OCI-LY7 (cell line): ENCODE measurements around the gene LCP2.

Experiments
- CTCF ChIP-seq: fragments of 200-600 bp; sonication (generic); conservative IDR thresholded peaks from 2 replicates; pipeline ENCODE4 v1.5.1; 2014; ENCODE audit warnings: mild to moderate bottlenecking, antibody characterized with exemption, low read length, moderate library complexity, mixed read lengths
- EZH2phosphoT487 ChIP-seq: fragments of 200-600 bp; sonication (generic); IDR thresholded peaks from 2 replicates; pipeline ENCODE4 v1.6.1; 2018; ENCODE audit warnings: low read depth, borderline replicate concordance, mild to moderate bottlenecking, mixed run types, antibody characterized with exemption, low read length, moderate library complexity, mixed read lengths

DNA sequence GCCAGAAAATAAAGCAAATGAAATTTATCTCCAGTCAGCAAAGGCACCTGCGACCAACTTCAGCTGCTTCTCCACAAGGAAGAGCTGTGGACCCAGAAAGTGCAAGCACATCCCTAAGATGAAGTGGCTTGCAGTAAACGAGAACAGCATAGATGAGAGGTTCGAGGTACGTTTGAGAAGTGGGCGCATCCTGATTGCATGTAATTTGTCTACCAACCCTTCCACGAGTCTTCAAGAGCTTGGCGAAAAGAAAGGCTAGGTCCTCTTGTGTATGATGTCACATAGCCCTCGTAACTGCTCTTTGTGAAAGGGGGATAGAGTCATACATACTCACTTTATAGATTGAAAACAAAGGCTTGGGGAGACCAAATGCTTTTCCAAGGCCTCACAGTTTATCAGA lies 6.0 kb upstream of the LCP2 start:
- TF ChIP-seq CTCF (no peak), EZH2phosphoT487 (no peak)
